GM12892 (cell line): ENCODE results near the gene RALY.

Experiments
- POLR2A ChIP-seq: IDR thresholded peaks from 2 replicates; pipeline ENCODE4 v1.6.1; 2011; ENCODE audit warnings: low read depth, low read length, control low read depth
- POLR2AphosphoS5 ChIP-seq: IDR thresholded peaks from 2 replicates; pipeline ENCODE4 v1.6.1; 2011; ENCODE audit warnings: low read depth, low read length, control low read depth

DNA sequence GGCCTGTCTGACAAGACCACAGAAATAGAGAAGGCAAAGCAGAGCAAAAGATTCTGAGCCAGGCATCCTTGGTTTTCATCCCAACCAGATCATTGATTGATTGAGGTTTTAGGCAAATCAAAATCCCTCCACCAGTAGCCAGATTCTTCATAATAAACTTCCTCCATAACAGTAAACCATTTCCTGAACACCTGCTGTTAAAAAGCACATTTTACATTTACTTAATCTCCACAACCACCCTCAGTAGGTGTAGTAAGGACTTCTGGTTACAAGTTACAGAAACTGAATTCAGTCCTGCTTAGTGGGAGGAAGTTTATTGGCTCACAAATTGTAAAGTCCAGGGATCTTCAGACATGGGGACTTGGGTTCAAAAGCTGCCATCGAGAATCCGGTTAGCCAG, 90.1 kb downstream of the RALY start:
- TF ChIP-seq POLR2A = no peak
- TF ChIP-seq POLR2AphosphoS5 = no peak
